ENCODE data around the gene STAT5A. TPM values are rescaled to one million over a fixed set of nuclear protein-coding genes. Genes with fewer than 3 reads are reported as not detected.

The STAT5A gene
- polyA plus RNA-seq, 1 donor (not counting 4 experiments of a cell fraction or from before 2014, with no cell fraction given) = 0.51 TPM

DNA sequence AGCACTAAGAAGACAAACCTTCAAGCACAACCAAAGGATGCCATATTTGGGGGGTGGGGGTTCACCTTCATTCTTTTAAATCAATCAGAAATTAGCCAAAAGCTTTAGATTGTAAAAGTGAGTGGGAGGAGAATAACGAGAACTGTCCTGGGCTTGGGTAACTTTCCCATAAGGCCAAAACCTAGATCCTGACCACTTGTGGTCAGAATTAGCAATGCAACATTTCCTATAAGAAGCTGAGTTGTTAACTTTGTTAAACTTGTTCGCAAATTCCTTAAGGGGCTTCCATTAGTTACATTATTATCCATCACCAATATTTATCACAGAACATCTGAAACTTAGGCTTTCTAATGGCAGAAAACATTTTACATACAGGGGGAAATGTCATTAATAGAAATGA lies 37.2 kb upstream of the STAT5A start:
- H3K9me3 ChIP-seq (ENCODE audit: control insufficient read depth, low read depth, low read length) = no peaks in the 10 kb centered on the region
- H3K9me1 ChIP-seq (ENCODE audit: control insufficient read depth, extremely low read depth, insufficient read depth, low read length) = no peaks in the 10 kb centered on the region
- DNase-seq (ENCODE audit: low read depth, low spot score) = no peak
- no peaks in the 10 kb centered on the region for H3K27me3 ChIP-seq (ENCODE audit: control insufficient read depth, extremely low read depth, insufficient read depth, low read length)
- H3K9ac ChIP-seq (ENCODE audit: control insufficient read depth, extremely low read depth, insufficient read depth, low read length) = no peak overlapping the region
- no peak overlapping the region for H3K4me3 ChIP-seq (ENCODE audit: control insufficient read depth in 2 of 3, extremely low read depth in 1 of 3, insufficient read depth in 2 of 3, low read depth in 1 of 3, low read length in 3 of 3)
- dilution Hi-C loops (cut with MboI; ENCODE audit: extremely low pct_ligation_motif_present, low sequenced_read_pairs) = no loop called here
- no peak overlapping the region for H3K4me2 ChIP-seq (ENCODE audit: control insufficient read depth, extremely low read depth, insufficient read depth, low read depth, low read length)
- no peaks in the 10 kb centered on the region for H3K36me3 ChIP-seq (ENCODE audit: control insufficient read depth in 2 of 2, extremely low read depth in 1 of 2, insufficient read depth in 2 of 2, low read length in 2 of 2)
- no peak overlapping the region for H3K27ac ChIP-seq (ENCODE audit: control insufficient read depth, insufficient read depth, low read length)
- H2AFZ ChIP-seq (ENCODE audit: control insufficient read depth, low read length) = no peak overlapping the region
- H3K4me1 ChIP-seq (ENCODE audit: control insufficient read depth, extremely low read depth, insufficient read depth, low read length) = no peaks in the 10 kb centered on the region
- H4K20me1 ChIP-seq (ENCODE audit: control insufficient read depth, extremely low read depth, insufficient read depth, low read length) = no peaks in the 10 kb centered on the region
- FAIRE-seq = no peak
- TF ChIP-seq, protein P1, sequence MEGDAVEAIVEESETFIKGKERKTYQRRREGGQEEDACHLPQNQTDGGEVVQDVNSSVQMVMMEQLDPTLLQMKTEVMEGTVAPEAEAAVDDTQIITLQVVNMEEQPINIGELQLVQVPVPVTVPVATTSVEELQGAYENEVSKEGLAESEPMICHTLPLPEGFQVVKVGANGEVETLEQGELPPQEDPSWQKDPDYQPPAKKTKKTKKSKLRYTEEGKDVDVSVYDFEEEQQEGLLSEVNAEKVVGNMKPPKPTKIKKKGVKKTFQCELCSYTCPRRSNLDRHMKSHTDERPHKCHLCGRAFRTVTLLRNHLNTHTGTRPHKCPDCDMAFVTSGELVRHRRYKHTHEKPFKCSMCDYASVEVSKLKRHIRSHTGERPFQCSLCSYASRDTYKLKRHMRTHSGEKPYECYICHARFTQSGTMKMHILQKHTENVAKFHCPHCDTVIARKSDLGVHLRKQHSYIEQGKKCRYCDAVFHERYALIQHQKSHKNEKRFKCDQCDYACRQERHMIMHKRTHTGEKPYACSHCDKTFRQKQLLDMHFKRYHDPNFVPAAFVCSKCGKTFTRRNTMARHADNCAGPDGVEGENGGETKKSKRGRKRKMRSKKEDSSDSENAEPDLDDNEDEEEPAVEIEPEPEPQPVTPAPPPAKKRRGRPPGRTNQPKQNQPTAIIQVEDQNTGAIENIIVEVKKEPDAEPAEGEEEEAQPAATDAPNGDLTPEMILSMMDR (optimal IDR thresholded peaks at IDR 0.05 in 1 of 3, IDR thresholded peaks at IDR 0.05 in 1 of 3, conservative IDR thresholded peaks at IDR 0.05 in 1 of 3; ENCODE audit: extremely low read depth in 1 of 3, insufficient read depth in 2 of 3, low read length in 3 of 3) = no peak
- no peak for TF ChIP-seq EZH2 (IDR thresholded peaks at IDR 0.05; ENCODE audit: low read length)
- H3K79me2 ChIP-seq (ENCODE audit: control insufficient read depth, insufficient read depth, low read length) = no peaks in the 10 kb centered on the region

GRCh38 chr17:42252597-42253550 lies 35.4 kb upstream of the STAT5A start:
- Histone ChIP-seq H3K27ac (ENCODE audit: control insufficient read depth, insufficient read depth, low read length) (no peak overlapping the region), H3K4me1 (ENCODE audit: control insufficient read depth, extremely low read depth, insufficient read depth, low read length) (no peaks in the 10 kb centered on the region), H2AFZ (ENCODE audit: control insufficient read depth, low read length) (no peak overlapping the region), H3K9ac (ENCODE audit: control insufficient read depth, extremely low read depth, insufficient read depth, low read length) (no peak overlapping the region), H4K20me1 (ENCODE audit: control insufficient read depth, extremely low read depth, insufficient read depth, low read length) (no peaks in the 10 kb centered on the region), H3K9me3 (ENCODE audit: control insufficient read depth, low read depth, low read length) (no peaks in the 10 kb centered on the region), H3K79me2 (ENCODE audit: control insufficient read depth, insufficient read depth, low read length) (no peaks in the 10 kb centered on the region), H3K4me3 (ENCODE audit: control insufficient read depth in 2 of 3, extremely low read depth in 1 of 3, insufficient read depth in 2 of 3, low read depth in 1 of 3, low read length in 3 of 3) (no peak overlapping the region), H3K27me3 (ENCODE audit: control insufficient read depth, extremely low read depth, insufficient read depth, low read length) (no peaks in the 10 kb centered on the region), H3K4me2 (ENCODE audit: control insufficient read depth, extremely low read depth, insufficient read depth, low read depth, low read length) (no peak overlapping the region), H3K9me1 (ENCODE audit: control insufficient read depth, extremely low read depth, insufficient read depth, low read length) (no peaks in the 10 kb centered on the region), H3K36me3 (ENCODE audit: control insufficient read depth in 2 of 2, extremely low read depth in 1 of 2, insufficient read depth in 2 of 2, low read length in 2 of 2) (no peaks in the 10 kb centered on the region)
- DNase-seq (ENCODE audit: low read depth, low spot score) (no peak), FAIRE-seq (no peak)
- TF ChIP-seq, protein P1 (optimal IDR thresholded peaks at IDR 0.05 in 1 of 3, IDR thresholded peaks at IDR 0.05 in 1 of 3, conservative IDR thresholded peaks at IDR 0.05 in 1 of 3; ENCODE audit: extremely low read depth in 1 of 3, insufficient read depth in 2 of 3, low read length in 3 of 3) = no peak
- dilution Hi-C loops (cut with MboI; ENCODE audit: extremely low pct_ligation_motif_present, low sequenced_read_pairs) = no loop called here
